GM23338 (cell line): ENCODE data around the gene ZMYND11. TPM values are rescaled to one million over a fixed set of nuclear protein-coding genes. Genes with fewer than 3 reads are reported as not detected.

Experiments
- ATAC-seq: fragments of 200-7000 bp; cut with Tn5 transposase; 3 replicates; pipeline ENCODE4 v1.9.1; 2020
- DNase-seq: peaks from one replicate; pipeline ENCODE4 v3.0.0-alpha.2; 2015; ENCODE audit warnings: low spot score
- H2AFZ ChIP-seq: fragments of 200-600 bp; sonication (generic); 2 replicates; pipeline ENCODE4 v1.8.0; 2016; ENCODE audit warnings: antibody characterized with exemption, mild to moderate bottlenecking, moderate library complexity
- H3F3A ChIP-seq: fragments of 200-600 bp; sonication (generic); replicated peaks from 2 replicates; pipeline ENCODE4 v1.8.0; 2017; ENCODE audit warnings: antibody characterized with exemption, mixed run types, low read depth
- H3K27ac ChIP-seq: fragments of 200-600 bp; sonication (generic); 2 replicates; pipeline ENCODE4 v1.6.1; 2016; ENCODE audit warnings: low read depth
- H3K27me3 ChIP-seq: fragments of 200-600 bp; sonication (generic); 2 replicates; pipeline ENCODE4 v1.8.0; 2016; ENCODE audit warnings: mild to moderate bottlenecking, mixed run types, moderate library complexity; ENCODE audit not compliant: insufficient read depth
- H3K36me3 ChIP-seq: fragments of 200-600 bp; sonication (generic); 2 replicates; pipeline ENCODE4 v1.8.0; 2016; ENCODE audit warnings: mild to moderate bottlenecking; ENCODE audit not compliant: insufficient read depth
- H3K4me1 ChIP-seq: fragments of 200-600 bp; sonication (generic); 2 replicates; pipeline ENCODE4 v1.8.0; 2016; ENCODE audit warnings: mild to moderate bottlenecking, moderate library complexity; ENCODE audit not compliant: insufficient read depth
- H3K4me2 ChIP-seq: fragments of 200-600 bp; sonication (generic); 2 replicates; pipeline ENCODE4 v1.7.1; 2017; ENCODE audit warnings: mixed run types
- H3K4me3 ChIP-seq: fragments of 200-600 bp; sonication (generic); 2 replicates; pipeline ENCODE4 v1.6.1; 2016; ENCODE audit warnings: mixed run types
- H3K79me2 ChIP-seq: fragments of 200-600 bp; sonication (generic); replicated peaks from 2 replicates; pipeline ENCODE4 v1.8.0; 2017; ENCODE audit warnings: mild to moderate bottlenecking; ENCODE audit not compliant: insufficient read depth
- H3K9me2 ChIP-seq: fragments of 200-600 bp; sonication (generic); 2 replicates; pipeline ENCODE4 v1.8.0; 2017; ENCODE audit not compliant: insufficient read depth
- H4K20me1 ChIP-seq: fragments of 200-600 bp; sonication (generic); replicated peaks from 2 replicates; pipeline ENCODE4 v1.8.0; 2017; ENCODE audit warnings: mild to moderate bottlenecking; ENCODE audit not compliant: insufficient read depth
- H3K27ac Mint-ChIP-seq: 2 replicates; pipeline ENCODE4 v1.8.0; 2020; ENCODE audit warnings: inconsistent platforms, mild to moderate bottlenecking, moderate library complexity, mixed read lengths
- H3K27me3 Mint-ChIP-seq: 3 replicates; pipeline ENCODE4 v1.8.0; 2022; ENCODE audit warnings: low read depth, mild to moderate bottlenecking, moderate library complexity, mixed read lengths, inconsistent platforms; ENCODE audit not compliant: insufficient read depth, poor library complexity
- H3K36me3 Mint-ChIP-seq: 3 replicates; pipeline ENCODE4 v1.8.0; 2021; ENCODE audit warnings: low read depth, mild to moderate bottlenecking, inconsistent platforms, moderate library complexity, mixed read lengths
- H3K4me1 Mint-ChIP-seq: 3 replicates; pipeline ENCODE4 v1.8.0; 2020; ENCODE audit warnings: mild to moderate bottlenecking, inconsistent platforms, mixed read lengths
- H3K4me3 Mint-ChIP-seq: 3 replicates; pipeline ENCODE4 v1.8.0; 2021; ENCODE audit warnings: moderate library complexity, mild to moderate bottlenecking, inconsistent platforms, mixed read lengths
- H3K9me3 Mint-ChIP-seq: 3 replicates; pipeline ENCODE4 v1.8.0; 2020; ENCODE audit warnings: moderate library complexity, mild to moderate bottlenecking, inconsistent platforms, mixed read lengths
- CREB1 ChIP-seq: fragments of 250-450 bp; sonication (Bioruptor Pico); IDR thresholded peaks from 2 replicates; pipeline ENCODE4 v1.5.0; 2020; ENCODE audit warnings: low read depth, mild to moderate bottlenecking, moderate library complexity
- ETS1 ChIP-seq: IDR thresholded peaks from 2 replicates; pipeline ENCODE4 v1.6.1; 2016; ENCODE audit warnings: antibody characterized with exemption
- EZH2 ChIP-seq: fragments of 200-600 bp; sonication (generic); IDR thresholded peaks from one replicate; pipeline ENCODE4 v1.8.0; 2017; ENCODE audit warnings: antibody characterized with exemption, mild to moderate bottlenecking, low read depth; ENCODE audit not compliant: unreplicated experiment
- EZH2phosphoT487 ChIP-seq: fragments of 200-600 bp; sonication (generic); IDR thresholded peaks from one replicate; pipeline ENCODE4 v1.8.1; 2018; ENCODE audit warnings: antibody characterized with exemption; ENCODE audit not compliant: unreplicated experiment
- JUNB ChIP-seq: IDR thresholded peaks from one replicate; pipeline ENCODE4 v1.6.1; 2016; ENCODE audit warnings: antibody characterized with exemption; ENCODE audit not compliant: unreplicated experiment
- REST ChIP-seq: IDR thresholded peaks from one replicate; pipeline ENCODE4 v1.6.1; 2018; ENCODE audit warnings: antibody characterized with exemption; ENCODE audit not compliant: unreplicated experiment
- ZNF114 ChIP-seq: fragments of 250-450 bp; sonication (Bioruptor Pico); IDR thresholded peaks from 2 replicates; pipeline ENCODE4 v1.5.0; 2020; ENCODE audit warnings: mild to moderate bottlenecking, moderate library complexity
- ZNF331 ChIP-seq: fragments of 250-450 bp; sonication (Bioruptor Pico); IDR thresholded peaks from 2 replicates; pipeline ENCODE4 v1.5.0; 2020; ENCODE audit warnings: low read depth, mild to moderate bottlenecking, moderate library complexity
- ZNF462 ChIP-seq: fragments of 250-450 bp; sonication (Bioruptor Pico); IDR thresholded peaks from 2 replicates; pipeline ENCODE4 v1.5.0; 2020; ENCODE audit warnings: mild to moderate bottlenecking, moderate library complexity
- polyA plus RNA-seq: library from polyadenylated mRNA; unstranded; fragments of >200 nt; fragmentation: Nextera tagmentation; extraction: Ambion mirVana; gene quantifications from 2 replicates; pipeline ENCODE4 v1.2.1, GENCODE V29; 2016
- total RNA-seq: library from RNA; depleted of rRNA; stranded (reverse); fragments of >200 nt; shearing (Covaris generic); gene quantifications from 2 replicates; pipeline ENCODE4 v1.2.3, GENCODE V29; 2014

ZMYND11 gene
- total and polyA plus RNA-seq, 2 experiments from 2014 or later, result 8.9 to 16.9 TPM

GRCh38 chr10:241451-241850 is 106.2 kb downstream of the ZMYND11 start (continued):
- TF ChIP-seq REST (no peak), ZNF114 (CRISPR knock-in tag) (no peak), EZH2phosphoT487 (no peak), ZNF331 (CRISPR knock-in tag) (no peak), CREB1 (no peak)

GRCh38 chr10:241966-242643 is 106.8 kb downstream of the ZMYND11 start:
- Mint-ChIP-seq H3K9me3 (no peaks in the 10 kb centered on the region), H3K4me1 (no peaks in the 10 kb centered on the region; the same call in 2 of the 3 replicates), H3K4me3 (no peak overlapping the region), H3K36me3 (peaks cover 6% of the 10 kb centered on the region; the same call in 2 of the 3 replicates), H3K27ac (no peak overlapping the region), H3K27me3 (no peaks in the 10 kb centered on the region)
- H3K36me3 ChIP-seq, result no peaks in the 10 kb centered on the region; the same call in 1 of the 2 replicates
- no peaks in the 10 kb centered on the region for H3K4me1 ChIP-seq
- H3K9me2 ChIP-seq, result no peaks in the 10 kb centered on the region
- H2AFZ ChIP-seq, result no peak overlapping the region
- no peak overlapping the region for H3K4me2 ChIP-seq
- no peaks in the 10 kb centered on the region for H3K79me2 ChIP-seq
- H4K20me1 ChIP-seq, result no peaks in the 10 kb centered on the region
- DNase-seq, result no peak
- no peak for TF ChIP-seq JUNB
- no peak for TF ChIP-seq ZNF331 (CRISPR knock-in tag)
- TF ChIP-seq ZNF462, result no peak
- TF ChIP-seq ZNF114 (CRISPR knock-in tag), result no peak
- no peak for TF ChIP-seq EZH2
- TF ChIP-seq ETS1, result no peak
- no peaks in the 10 kb centered on the region for H3K27me3 ChIP-seq
- no peak overlapping the region for H3K4me3 ChIP-seq
- no peak for ATAC-seq
- no peaks in the 10 kb centered on the region for H3F3A ChIP-seq
- no peak overlapping the region for H3K27ac ChIP-seq
